LNCAP (cell line): ENCODE data around the gene TIAM2.

Experiments
- TF ChIP-seq, protein P1 (sequence below): fragments of 450-650 bp; IDR thresholded peaks from 2 replicates; pipeline ENCODE4 v1.5.1; 2017; ENCODE audit warnings: mild to moderate bottlenecking

The TIAM2 gene

DNA sequence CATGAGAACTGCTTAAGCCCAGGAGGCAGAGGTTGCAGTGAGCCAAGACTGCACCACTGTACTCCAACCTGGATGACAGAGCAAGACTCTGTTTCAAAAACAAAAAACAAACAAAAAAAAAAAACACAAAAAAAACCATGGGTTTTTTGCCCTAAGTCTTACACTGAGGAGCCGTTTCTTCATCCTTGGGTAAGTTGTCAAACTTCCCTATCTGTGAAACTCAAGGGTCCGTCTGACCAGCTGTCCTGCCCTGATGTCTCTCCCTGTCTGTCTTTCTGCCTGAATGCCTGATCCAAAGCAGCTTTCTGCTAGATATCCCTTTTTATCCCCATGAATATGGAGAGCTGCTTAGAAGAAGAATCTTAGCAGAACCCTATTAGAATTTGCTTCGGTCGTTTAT lies 227.4 kb downstream of the TIAM2 start:
- TF ChIP-seq, protein P1, sequence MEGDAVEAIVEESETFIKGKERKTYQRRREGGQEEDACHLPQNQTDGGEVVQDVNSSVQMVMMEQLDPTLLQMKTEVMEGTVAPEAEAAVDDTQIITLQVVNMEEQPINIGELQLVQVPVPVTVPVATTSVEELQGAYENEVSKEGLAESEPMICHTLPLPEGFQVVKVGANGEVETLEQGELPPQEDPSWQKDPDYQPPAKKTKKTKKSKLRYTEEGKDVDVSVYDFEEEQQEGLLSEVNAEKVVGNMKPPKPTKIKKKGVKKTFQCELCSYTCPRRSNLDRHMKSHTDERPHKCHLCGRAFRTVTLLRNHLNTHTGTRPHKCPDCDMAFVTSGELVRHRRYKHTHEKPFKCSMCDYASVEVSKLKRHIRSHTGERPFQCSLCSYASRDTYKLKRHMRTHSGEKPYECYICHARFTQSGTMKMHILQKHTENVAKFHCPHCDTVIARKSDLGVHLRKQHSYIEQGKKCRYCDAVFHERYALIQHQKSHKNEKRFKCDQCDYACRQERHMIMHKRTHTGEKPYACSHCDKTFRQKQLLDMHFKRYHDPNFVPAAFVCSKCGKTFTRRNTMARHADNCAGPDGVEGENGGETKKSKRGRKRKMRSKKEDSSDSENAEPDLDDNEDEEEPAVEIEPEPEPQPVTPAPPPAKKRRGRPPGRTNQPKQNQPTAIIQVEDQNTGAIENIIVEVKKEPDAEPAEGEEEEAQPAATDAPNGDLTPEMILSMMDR: no peak

DNA sequence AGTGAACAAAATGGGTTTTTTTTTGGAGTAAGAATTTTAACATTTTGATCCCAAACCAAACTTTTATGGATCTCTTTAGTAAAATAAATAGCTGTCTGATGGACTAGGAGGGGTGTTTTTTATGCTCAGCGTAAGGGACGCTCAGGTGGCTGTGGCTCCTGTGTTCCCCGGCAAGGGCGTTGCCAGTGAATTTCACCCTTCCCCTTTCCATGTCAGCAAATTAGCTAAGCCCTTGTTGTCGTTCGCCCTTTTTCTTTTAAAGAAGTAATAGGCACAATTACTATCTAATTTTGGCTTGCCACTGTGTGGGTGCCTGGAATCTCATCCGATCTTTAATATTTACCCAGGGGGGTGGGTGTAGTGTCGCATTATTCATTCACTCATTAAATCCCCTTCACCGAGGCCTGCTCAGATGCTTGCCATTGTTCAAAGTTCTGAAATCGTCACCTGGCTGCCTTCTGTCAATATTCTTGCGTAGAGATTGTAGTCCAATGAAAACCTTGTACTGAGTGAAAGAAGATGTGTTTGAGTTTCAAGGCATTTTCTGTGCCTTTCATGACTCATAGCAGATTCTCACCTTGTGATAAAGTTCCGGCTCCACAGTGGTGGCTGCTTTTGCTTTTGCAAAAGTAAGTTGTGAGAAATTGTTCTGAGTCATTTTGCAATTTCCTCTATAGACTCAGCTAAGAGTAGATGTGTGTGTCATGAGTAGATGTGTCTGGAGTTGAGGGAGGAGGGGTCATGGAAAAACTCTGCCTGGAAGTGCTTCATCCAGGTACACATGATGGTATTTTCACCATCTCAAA lies 228.7 kb downstream of the TIAM2 start:
- TF ChIP-seq, protein P1: no peak

DNA sequence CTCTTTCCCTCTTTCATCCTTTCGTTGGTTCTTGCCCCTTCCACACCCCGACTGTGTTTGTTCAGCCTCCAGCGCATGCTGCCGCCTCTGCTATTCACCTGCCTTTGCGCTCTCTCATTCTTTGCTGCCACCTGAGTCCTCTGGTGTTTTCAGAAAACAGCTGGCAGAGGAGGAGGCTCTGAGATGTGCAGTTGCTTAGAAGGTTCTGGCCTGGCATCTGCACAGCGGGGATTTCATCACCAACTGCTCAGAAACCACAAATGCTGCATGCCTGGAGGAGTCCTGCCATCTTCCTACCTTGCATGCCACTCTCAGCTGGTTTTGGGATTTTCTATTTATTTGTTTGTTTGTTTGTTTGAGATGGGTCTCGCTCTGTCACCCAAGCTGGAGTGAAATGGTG lies 229.5 kb downstream of the TIAM2 start:
- TF ChIP-seq, protein P1: no peak

DNA sequence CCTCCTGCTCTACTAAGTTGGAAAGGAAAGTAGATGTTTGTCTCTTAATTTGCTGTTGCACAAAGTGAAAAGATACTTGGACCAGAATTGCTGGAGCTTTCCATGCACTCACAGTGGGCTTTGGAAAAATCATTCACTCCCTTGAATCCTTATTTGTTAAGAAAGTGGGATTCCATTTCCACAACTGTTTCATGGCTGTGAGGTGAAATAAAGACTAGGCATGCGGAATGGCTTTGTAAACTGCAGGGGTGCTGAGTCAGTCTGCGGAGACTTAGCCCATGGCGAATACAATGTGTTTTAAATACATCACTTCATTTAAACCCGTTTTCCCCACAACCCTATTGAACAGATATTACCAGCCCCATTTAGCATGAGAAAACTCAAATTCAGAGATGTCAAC lies 231.9 kb downstream of the TIAM2 start:
- TF ChIP-seq, protein P1: no peak

DNA sequence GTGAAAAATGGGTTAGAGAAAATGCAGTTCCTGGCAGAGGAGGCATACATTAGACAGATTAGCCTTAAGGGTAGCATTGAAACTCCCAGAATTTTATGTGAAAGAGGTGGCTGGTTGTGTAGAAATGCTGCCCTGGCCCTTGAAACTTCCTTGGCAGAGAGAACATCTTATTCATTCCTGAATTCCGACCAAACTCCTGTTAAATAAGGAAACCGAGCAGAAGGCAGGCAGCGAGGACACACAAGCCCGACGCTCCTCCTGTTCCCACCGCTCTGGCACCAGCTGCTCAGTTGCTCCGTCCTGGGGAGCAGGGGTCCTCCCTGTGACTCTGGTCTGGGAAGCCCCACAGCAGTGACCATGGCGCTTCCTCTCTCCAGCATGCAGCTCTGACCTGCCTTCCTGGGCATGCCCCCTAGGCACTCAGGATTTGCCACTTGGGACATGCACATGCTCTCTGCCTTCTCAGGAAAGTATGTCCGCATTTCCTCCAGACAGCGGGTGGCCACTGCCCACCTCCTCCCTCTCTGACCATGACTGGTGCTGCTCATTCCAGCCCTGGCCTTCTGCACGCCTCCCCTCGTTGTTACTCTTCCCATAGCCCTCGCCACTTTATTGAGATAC lies 233.5 kb downstream of the TIAM2 start:
- TF ChIP-seq, protein P1: no peak

DNA sequence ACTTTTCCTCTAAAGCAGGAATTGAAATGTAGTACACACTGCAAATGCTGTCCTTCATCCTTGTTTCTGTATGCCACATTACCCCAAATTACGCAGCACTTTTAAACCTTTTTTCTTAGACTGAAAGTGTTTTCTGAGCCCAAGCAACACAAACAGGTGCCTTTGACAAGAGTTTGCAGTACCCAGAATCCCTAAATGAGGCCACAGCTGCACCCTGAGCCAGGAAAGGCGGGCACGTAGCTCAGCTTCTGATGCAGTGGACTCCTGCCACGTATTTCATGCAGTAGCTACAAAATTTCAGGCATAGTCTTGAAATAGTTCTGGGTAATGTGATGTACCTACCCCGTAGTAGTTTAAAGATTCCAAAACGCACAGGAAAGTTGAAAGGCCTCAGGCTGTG lies 237.7 kb downstream of the TIAM2 start:
- TF ChIP-seq, protein P1: no peak

DNA sequence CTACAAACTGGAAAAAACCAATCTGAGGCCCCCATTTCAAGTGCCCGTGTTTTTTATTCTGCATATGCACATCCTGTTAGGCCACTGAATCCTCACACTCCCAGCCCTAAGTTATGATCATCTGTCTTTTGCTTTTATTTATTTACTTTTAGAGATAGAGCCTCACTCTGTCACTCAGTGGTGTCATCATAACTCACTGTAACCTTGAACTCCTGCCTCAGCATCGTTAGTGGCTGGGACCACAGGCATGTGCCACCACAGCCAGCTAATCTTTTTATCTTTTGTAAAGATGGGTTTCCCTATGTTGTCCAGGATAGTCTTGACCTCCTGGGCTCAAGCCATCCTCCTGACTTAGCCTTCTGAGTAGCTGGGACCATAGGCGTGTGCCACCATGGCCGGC lies 239.1 kb downstream of the TIAM2 start:
- TF ChIP-seq, protein P1: no peak
